AG09319 (cell line): ENCODE measurements around the gene COL4A2.

Source experiments
- DNase-seq: peaks from one replicate; pipeline ENCODE4 v3.0.0-alpha.2; 2010; ENCODE audit warnings: low read depth; ENCODE audit errors: extremely low read depth
- CTCF ChIP-seq: IDR thresholded peaks from 2 replicates; pipeline ENCODE4 v1.5.1; 2011; ENCODE audit warnings: low read depth, mild to moderate bottlenecking, inconsistent platforms, low read length, moderate library complexity

Gene COL4A2

DNA sequence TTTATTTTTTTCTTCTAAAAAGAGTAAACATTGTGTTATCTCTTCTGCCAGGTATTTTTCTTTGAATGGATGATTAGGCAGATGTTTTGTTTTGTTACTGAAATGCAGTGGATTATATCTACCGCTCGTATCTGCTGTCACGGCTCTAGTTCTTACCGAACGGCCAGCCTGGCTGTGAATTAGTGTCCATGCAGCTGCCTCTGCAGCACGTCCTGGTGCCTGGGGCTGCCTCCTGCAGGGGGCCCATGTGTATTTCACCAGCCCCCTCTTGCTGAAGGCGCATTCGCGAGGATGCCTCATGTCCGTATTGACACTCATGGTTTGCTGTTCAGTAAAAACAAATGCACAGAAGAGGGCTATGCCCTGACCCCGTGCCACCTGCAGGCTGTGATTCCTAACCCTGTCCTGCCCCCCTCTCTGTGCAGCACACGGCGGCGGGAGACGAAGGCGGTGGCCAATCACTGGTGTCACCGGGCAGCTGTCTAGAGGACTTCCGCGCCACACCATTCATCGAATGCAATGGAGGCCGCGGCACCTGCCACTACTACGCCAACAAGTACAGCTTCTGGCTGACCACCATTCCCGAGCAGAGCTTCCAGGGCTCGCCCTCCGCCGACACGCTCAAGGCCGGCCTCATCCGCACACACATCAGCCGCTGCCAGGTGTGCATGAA is 204.6 kb downstream of the COL4A2 start:
- DNase-seq, result no peak

DNA sequence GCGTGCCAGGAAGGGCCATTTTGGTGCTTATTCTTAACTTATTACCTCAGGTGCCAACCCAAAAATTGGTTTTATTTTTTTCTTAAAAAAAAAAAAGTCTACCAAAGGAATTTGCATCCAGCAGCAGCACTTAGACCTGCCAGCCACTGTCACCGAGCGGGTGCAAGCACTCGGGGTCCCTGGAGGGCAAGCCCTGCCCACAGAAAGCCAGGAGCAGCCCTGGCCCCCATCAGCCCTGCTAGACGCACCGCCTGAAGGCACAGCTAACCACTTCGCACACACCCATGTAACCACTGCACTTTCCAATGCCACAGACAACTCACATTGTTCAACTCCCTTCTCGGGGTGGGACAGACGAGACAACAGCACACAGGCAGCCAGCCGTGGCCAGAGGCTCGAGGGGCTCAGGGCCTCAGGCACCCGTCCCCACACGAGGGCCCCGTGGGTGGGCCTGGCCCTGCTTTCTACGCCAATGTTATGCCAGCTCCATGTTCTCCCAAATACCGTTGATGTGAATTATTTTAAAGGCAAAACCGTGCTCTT is 205.2 kb downstream of the COL4A2 start:
- TF ChIP-seq CTCF, result no peak
- DNase-seq, result no peak

More for the DNA sequence above, 204.6 kb downstream of the COL4A2 start:
- TF ChIP-seq CTCF, result no peak

DNA sequence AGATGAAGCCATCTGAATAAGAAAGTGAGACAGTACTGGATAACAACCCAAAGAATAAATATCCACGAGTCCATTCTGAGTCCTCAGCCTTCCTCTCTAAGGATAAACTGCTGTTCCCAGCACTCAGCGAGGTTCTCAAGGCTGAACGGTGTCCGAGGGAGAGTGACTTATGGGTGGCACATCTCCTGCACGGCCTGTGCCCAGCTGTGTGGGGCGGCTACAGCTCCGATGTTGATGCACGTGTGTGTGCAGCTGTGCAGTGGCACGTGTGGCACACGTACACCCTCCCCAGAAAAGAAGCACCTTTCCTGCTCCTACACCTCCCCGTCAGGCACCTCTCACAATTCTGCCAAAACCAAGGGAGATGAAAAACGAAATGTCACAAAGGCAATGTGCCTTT is 209.4 kb downstream of the COL4A2 start:
- DNase-seq, result no peak
- no peak for TF ChIP-seq CTCF

- DNase-seq, result no peak
- TF ChIP-seq CTCF, result no peak
Measured at GRCh38 chr13:110517505-110518225, 210.6 kb downstream of the COL4A2 start.

DNA sequence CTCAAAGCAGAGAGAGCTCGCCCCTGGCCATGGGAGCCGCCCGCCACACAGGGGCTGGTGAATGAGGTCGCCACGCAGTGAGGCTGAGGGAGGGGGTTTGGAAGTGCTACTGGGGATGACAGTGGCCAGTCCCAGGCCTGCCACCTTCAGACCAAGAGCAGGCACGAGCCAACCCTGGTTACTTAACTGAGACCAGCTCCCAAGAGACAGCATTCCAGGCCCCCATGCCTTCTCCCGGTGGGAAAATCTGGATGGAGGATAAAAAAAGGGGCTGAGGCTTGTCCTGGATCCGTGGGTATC is 211.1 kb downstream of the COL4A2 start:
- no peak for TF ChIP-seq CTCF
- no peak for DNase-seq

GRCh38 chr13:110518571-110518970 is 211.5 kb downstream of the COL4A2 start:
- DNase-seq, result no peak

More at GRCh38 chr13:110518571-110518970, 211.5 kb downstream of the COL4A2 start:
- TF ChIP-seq CTCF, result no peak
